Neural progenitor cell (in vitro differentiated cells): Measurements from ENCODE around the gene ACOT12. TPM values are rescaled to one million over a fixed set of nuclear protein-coding genes. Genes with fewer than 3 reads are reported as not detected.

Experiments
- DNase-seq: peaks from one replicate; pipeline ENCODE4 v3.0.0-alpha.2; 2016; ENCODE audit warnings: low spot score
- H2AFZ ChIP-seq: fragments of 200-600 bp; sonication (generic); replicated peaks from 2 replicates; pipeline ENCODE4 v1.6.1; 2016; ENCODE audit warnings: antibody characterized with exemption
- H3F3A ChIP-seq: fragments of 200-600 bp; sonication (generic); 2 replicates; pipeline ENCODE4 v1.6.1; 2016; ENCODE audit warnings: antibody characterized with exemption, low read depth
- H3K27ac ChIP-seq: fragments of 200-600 bp; sonication (generic); 2 replicates; pipeline ENCODE4 v1.5.1; 2016; ENCODE audit warnings: mild to moderate bottlenecking
- H3K27me3 ChIP-seq: fragments of 200-600 bp; sonication (generic); 2 replicates; pipeline ENCODE4 v1.6.1; 2016; ENCODE audit warnings: mild to moderate bottlenecking, moderate library complexity
- H3K36me3 ChIP-seq: fragments of 200-600 bp; sonication (generic); 2 replicates; pipeline ENCODE4 v1.5.1; 2016
- H3K4me1 ChIP-seq: fragments of 200-600 bp; sonication (generic); 2 replicates; pipeline ENCODE4 v1.6.1; 2016; ENCODE audit warnings: mixed run types
- H3K4me2 ChIP-seq: fragments of 200-600 bp; sonication (generic); 2 replicates; pipeline ENCODE4 v1.6.1; 2016
- H3K4me3 ChIP-seq: fragments of 200-600 bp; sonication (generic); 2 replicates; pipeline ENCODE4 v1.5.1; 2016
- H3K79me2 ChIP-seq: fragments of 200-600 bp; sonication (generic); 2 replicates; pipeline ENCODE4 v1.6.1; 2016; ENCODE audit warnings: low read depth
- H3K9ac ChIP-seq: fragments of 200-600 bp; sonication (generic); 2 replicates; pipeline ENCODE4 v1.6.1; 2016
- H3K9me3 ChIP-seq: fragments of 200-600 bp; sonication (generic); 2 replicates; pipeline ENCODE4 v1.5.1; 2016; ENCODE audit warnings: low read depth
- H4K20me1 ChIP-seq: fragments of 200-600 bp; sonication (generic); 2 replicates; pipeline ENCODE4 v1.6.1; 2016; ENCODE audit warnings: low read depth
- H3K27ac Mint-ChIP-seq: 3 replicates; pipeline ENCODE4 v1.8.0; 2021; ENCODE audit warnings: mixed read lengths
- H3K27me3 Mint-ChIP-seq: 2 replicates; pipeline ENCODE4 v1.8.0; 2022; ENCODE audit warnings: low read depth, mild to moderate bottlenecking, inconsistent platforms, moderate library complexity, mixed read lengths; ENCODE audit not compliant: insufficient read depth
- H3K36me3 Mint-ChIP-seq: 3 replicates; pipeline ENCODE4 v1.8.0; 2021; ENCODE audit warnings: mixed read lengths
- H3K4me1 Mint-ChIP-seq: 3 replicates; pipeline ENCODE4 v1.8.0; 2021; ENCODE audit warnings: mixed read lengths
- H3K4me3 Mint-ChIP-seq: 3 replicates; pipeline ENCODE4 v1.8.0; 2021; ENCODE audit warnings: mild to moderate bottlenecking, moderate library complexity, mixed read lengths
- H3K9me3 Mint-ChIP-seq: 3 replicates; pipeline ENCODE4 v1.8.0; 2020; ENCODE audit warnings: mixed read lengths
- EZH2 ChIP-seq: fragments of 200-600 bp; sonication (generic); IDR thresholded peaks from 2 replicates; pipeline ENCODE4 v1.6.1; 2017; ENCODE audit warnings: antibody characterized with exemption, mild to moderate bottlenecking, moderate library complexity
- EZH2phosphoT487 ChIP-seq: fragments of 200-600 bp; sonication (generic); IDR thresholded peaks from 2 replicates; pipeline ENCODE4 v1.6.1; 2017; ENCODE audit warnings: antibody characterized with exemption
- total RNA-seq: library from RNA; depleted of rRNA; stranded (reverse); fragments of >200 nt; gene quantifications from 2 replicates; pipeline ENCODE4 v1.2.3, GENCODE V29; 2015; ENCODE audit warnings: low replicate concordance
- TF ChIP-seq, protein P1 (sequence below): fragments of 200-600 bp; sonication (generic); IDR thresholded peaks from 2 replicates; pipeline ENCODE4 v1.5.1; 2017; ENCODE audit warnings: antibody characterized with exemption, mild to moderate bottlenecking

The ACOT12 gene
- total RNA-seq, 1 donor from 2014 or later: not detected

DNA sequence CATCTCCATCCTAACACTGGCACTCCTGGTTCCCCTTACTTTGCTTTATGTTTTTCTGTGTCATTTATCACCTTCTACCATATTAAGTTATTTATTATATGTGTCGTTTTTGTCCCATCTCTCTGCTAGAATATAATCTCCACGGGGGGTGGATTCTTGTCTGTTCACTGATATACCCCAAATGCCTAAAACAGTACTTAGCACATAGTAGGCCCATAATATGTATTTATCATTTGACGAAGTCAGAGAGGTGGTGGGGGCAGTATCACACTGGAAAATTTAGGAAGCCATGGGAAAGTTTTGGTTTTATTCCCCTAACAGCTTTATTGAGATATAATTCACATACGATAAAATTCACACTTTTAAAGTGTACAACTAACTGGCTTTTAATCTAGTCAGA is 78.1 kb downstream of the ACOT12 start:
- no peak for DNase-seq
- Mint-ChIP-seq H3K27ac (no peak overlapping the region), H3K9me3 (no peaks in the 10 kb centered on the region), H3K4me3 (no peak overlapping the region), H3K27me3 (no peaks in the 10 kb centered on the region), H3K36me3 (peaks cover 11% of the 10 kb centered on the region), H3K4me1 (no peaks in the 10 kb centered on the region)
- no peak overlapping the region for H3K4me2 ChIP-seq
- peaks cover 14% of the 10 kb centered on the region for H3K36me3 ChIP-seq
- H3K4me3 ChIP-seq: no peak overlapping the region
- no peaks in the 10 kb centered on the region for H3K9me3 ChIP-seq
- TF ChIP-seq EZH2 (no peak), EZH2phosphoT487 (no peak)
- TF ChIP-seq, protein P1, sequence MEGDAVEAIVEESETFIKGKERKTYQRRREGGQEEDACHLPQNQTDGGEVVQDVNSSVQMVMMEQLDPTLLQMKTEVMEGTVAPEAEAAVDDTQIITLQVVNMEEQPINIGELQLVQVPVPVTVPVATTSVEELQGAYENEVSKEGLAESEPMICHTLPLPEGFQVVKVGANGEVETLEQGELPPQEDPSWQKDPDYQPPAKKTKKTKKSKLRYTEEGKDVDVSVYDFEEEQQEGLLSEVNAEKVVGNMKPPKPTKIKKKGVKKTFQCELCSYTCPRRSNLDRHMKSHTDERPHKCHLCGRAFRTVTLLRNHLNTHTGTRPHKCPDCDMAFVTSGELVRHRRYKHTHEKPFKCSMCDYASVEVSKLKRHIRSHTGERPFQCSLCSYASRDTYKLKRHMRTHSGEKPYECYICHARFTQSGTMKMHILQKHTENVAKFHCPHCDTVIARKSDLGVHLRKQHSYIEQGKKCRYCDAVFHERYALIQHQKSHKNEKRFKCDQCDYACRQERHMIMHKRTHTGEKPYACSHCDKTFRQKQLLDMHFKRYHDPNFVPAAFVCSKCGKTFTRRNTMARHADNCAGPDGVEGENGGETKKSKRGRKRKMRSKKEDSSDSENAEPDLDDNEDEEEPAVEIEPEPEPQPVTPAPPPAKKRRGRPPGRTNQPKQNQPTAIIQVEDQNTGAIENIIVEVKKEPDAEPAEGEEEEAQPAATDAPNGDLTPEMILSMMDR: no peak
- no peaks in the 10 kb centered on the region for H3K4me1 ChIP-seq
- peaks cover 11% of the 10 kb centered on the region for H3F3A ChIP-seq
- no peaks in the 10 kb centered on the region for H3K27me3 ChIP-seq
- no peaks in the 10 kb centered on the region for H3K79me2 ChIP-seq
- H2AFZ ChIP-seq: no peak overlapping the region
- H4K20me1 ChIP-seq: no peaks in the 10 kb centered on the region
- no peak overlapping the region for H3K27ac ChIP-seq
- no peak overlapping the region for H3K9ac ChIP-seq

DNA sequence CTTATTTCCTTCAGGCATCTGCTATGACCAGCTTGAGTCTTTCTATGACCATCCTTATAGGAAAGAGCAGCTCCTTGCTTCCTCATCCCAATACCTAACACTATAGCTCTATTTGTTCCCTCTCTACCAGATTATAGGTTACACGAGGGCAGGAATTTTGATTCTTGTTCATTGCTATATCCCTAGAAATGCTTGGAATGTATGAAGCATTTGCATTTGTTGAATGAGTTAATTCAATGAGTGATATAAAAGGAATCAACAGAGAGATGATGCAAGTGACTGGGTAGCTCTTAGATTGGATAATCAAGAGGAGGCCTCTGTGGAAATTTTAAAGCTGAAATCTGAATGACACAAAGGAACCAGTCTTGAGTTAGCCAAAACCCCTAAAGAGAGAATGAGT is 78.6 kb downstream of the ACOT12 start:
- Histone ChIP-seq H3F3A (peaks cover 11% of the 10 kb centered on the region), H3K4me3 (no peak overlapping the region), H3K27me3 (no peaks in the 10 kb centered on the region), H3K27ac (no peak overlapping the region), H4K20me1 (no peaks in the 10 kb centered on the region), H3K4me2 (no peak overlapping the region), H3K79me2 (no peaks in the 10 kb centered on the region), H3K4me1 (no peaks in the 10 kb centered on the region), H3K9ac (no peak overlapping the region), H3K9me3 (no peaks in the 10 kb centered on the region), H3K36me3 (peaks cover 14% of the 10 kb centered on the region), H2AFZ (no peak overlapping the region)
- Mint-ChIP-seq H3K4me1 (no peaks in the 10 kb centered on the region), H3K27ac (no peak overlapping the region), H3K36me3 (peaks cover 11% of the 10 kb centered on the region), H3K4me3 (no peak overlapping the region), H3K9me3 (no peaks in the 10 kb centered on the region), H3K27me3 (no peaks in the 10 kb centered on the region)
- DNase-seq: no peak
- no peak for TF ChIP-seq EZH2phosphoT487
- TF ChIP-seq EZH2: no peak
- TF ChIP-seq, protein P1: no peak

DNA sequence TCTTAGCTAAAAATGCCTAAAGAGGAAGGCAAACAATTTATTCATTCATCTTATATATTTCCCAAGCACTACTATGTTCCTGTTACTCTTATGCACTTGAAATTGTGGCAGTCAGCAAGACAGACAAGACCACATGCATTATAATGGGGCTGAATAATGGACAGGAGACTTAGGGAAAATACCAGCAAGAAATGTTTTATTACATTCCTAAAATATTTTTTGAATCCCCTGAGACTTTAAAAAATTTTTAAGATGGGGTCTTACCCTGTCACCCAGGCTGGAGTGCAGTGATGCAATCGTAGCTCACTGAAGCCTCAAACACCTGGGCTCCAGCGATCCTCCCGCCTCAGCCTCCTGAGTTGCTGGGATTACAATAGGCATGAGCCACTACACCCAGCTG is 79.4 kb downstream of the ACOT12 start:
- H2AFZ ChIP-seq: no peak overlapping the region
- Mint-ChIP-seq H3K9me3 (no peaks in the 10 kb centered on the region), H3K27ac (no peak overlapping the region), H3K36me3 (peaks cover 13% of the 10 kb centered on the region), H3K4me1 (no peaks in the 10 kb centered on the region), H3K4me3 (no peak overlapping the region), H3K27me3 (no peaks in the 10 kb centered on the region)
- H3K4me1 ChIP-seq: no peaks in the 10 kb centered on the region
- H3K4me2 ChIP-seq: no peak overlapping the region
- H4K20me1 ChIP-seq: no peaks in the 10 kb centered on the region
- peaks cover 14% of the 10 kb centered on the region for H3K36me3 ChIP-seq
- no peaks in the 10 kb centered on the region for H3K9me3 ChIP-seq
- DNase-seq: no peak
- no peak for TF ChIP-seq EZH2phosphoT487
- TF ChIP-seq, protein P1: no peak
- H3K9ac ChIP-seq: no peak overlapping the region
- H3K4me3 ChIP-seq: no peak overlapping the region
- no peak overlapping the region for H3K27ac ChIP-seq
- no peaks in the 10 kb centered on the region for H3K79me2 ChIP-seq
- peaks cover 11% of the 10 kb centered on the region for H3F3A ChIP-seq
- no peaks in the 10 kb centered on the region for H3K27me3 ChIP-seq

DNA sequence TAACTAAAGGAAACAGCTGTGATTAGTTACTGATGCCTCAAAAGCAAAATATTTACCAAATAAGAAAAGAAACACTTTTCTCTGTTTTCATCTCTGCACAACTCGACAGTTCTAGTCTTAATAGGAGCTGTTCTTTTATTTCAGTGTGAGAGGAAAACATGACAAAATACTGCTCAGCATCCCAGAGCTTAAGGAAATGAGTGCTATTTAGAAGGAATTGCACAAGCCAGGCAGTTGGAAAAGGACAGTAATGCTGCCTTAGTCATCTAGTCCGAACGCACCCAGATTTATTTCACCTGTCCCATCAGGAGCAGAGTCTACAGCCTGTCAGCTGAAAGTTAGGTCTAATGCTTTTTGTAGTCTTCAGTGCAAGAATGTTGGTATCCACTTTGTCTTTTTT is 80.2 kb downstream of the ACOT12 start:
- H3K9me3 ChIP-seq: no peaks in the 10 kb centered on the region
- no peak overlapping the region for H2AFZ ChIP-seq
- H3K27ac ChIP-seq: no peak overlapping the region
- no peak overlapping the region for H3K27ac Mint-ChIP-seq
- DNase-seq: no peak
- H3K4me3 ChIP-seq: no peak overlapping the region
- H3K4me3 Mint-ChIP-seq: no peak overlapping the region
- no peaks in the 10 kb centered on the region for H3K4me1 Mint-ChIP-seq
- no peaks in the 10 kb centered on the region for H3K4me1 ChIP-seq
- peaks cover 14% of the 10 kb centered on the region for H3K36me3 Mint-ChIP-seq
- H3F3A ChIP-seq: peaks cover 11% of the 10 kb centered on the region
- no peaks in the 10 kb centered on the region for H3K79me2 ChIP-seq
- TF ChIP-seq, protein P1: no peak
- TF ChIP-seq EZH2: no peak
- no peak for TF ChIP-seq EZH2phosphoT487
- H3K27me3 ChIP-seq: no peaks in the 10 kb centered on the region
- H3K9ac ChIP-seq: no peak overlapping the region
- no peaks in the 10 kb centered on the region for H4K20me1 ChIP-seq
- peaks cover 14% of the 10 kb centered on the region for H3K36me3 ChIP-seq
- no peak overlapping the region for H3K4me2 ChIP-seq
- no peaks in the 10 kb centered on the region for H3K27me3 Mint-ChIP-seq
- H3K9me3 Mint-ChIP-seq: no peaks in the 10 kb centered on the region
